ENCODE results near the gene MRPL49. TPM values are rescaled to one million over a fixed set of nuclear protein-coding genes. Genes with fewer than 3 reads are reported as not detected.
A peak's percentile ranks its signal among the peaks of the same experiment; 100 is the strongest.

The MRPL49 gene
- total and polyA plus RNA-seq, 2 of the 13 experiments (the other 11 are each of a cell fraction or from before 2014, with no cell fraction given): 39.2 to 53.3 TPM

GRCh38 chr11:65126624-65127274 is 4.6 kb downstream of the MRPL49 start (continued):
- TF ChIP-seq AGO2 (optimal IDR thresholded peaks at IDR 0.05; ENCODE audit: low read depth, low read length): peak; percentile 65
- TF ChIP-seq RNF2 (conservative IDR thresholded peaks at IDR 0.05; ENCODE audit: low read depth): no peak
- TF ChIP-seq POLR2A (IDR thresholded peaks at IDR 0.05; ENCODE audit: insufficient read depth in 1 of 2, low read depth in 2 of 2, low read length in 2 of 2): peak in 1 of 2 experiments; percentile 42; a peak in 2 of 4 replicates
- TF ChIP-seq XBP1 (CRISPR knock-in tag; IDR thresholded peaks at IDR 0.05): no peak
- TF ChIP-seq ZBTB46 (CRISPR knock-in tag; IDR thresholded peaks at IDR 0.05; ENCODE audit: borderline replicate concordance): no peak
- peak; percentile 16 for TF ChIP-seq POLR2AphosphoS5 (IDR thresholded peaks at IDR 0.05; ENCODE audit: low read depth, low read length)
- TF ChIP-seq KAT8 (CRISPR knock-in tag; IDR thresholded peaks at IDR 0.05): no peak
- TF ChIP-seq ZNF746 (CRISPR knock-in tag; IDR thresholded peaks at IDR 0.05): no peak
- no peak for TF ChIP-seq MEF2D (CRISPR knock-in tag; IDR thresholded peaks at IDR 0.05)
- TF ChIP-seq CHD2 (IDR thresholded peaks at IDR 0.05; ENCODE audit: low read depth, low read length): no peak
- no peak for TF ChIP-seq HDAC1 (CRISPR knock-in tag; IDR thresholded peaks at IDR 0.05)
- no peak for TF ChIP-seq GABPA (IDR thresholded peaks at IDR 0.05; ENCODE audit: low read depth, low read length)
- TF ChIP-seq GABPA (CRISPR knock-in tag; IDR thresholded peaks at IDR 0.05; ENCODE audit: low read depth): no peak
- no peak for TF ChIP-seq ZNF337 (CRISPR knock-in tag; IDR thresholded peaks at IDR 0.05; ENCODE audit: borderline replicate concordance, low read depth)
- no peak for TF ChIP-seq RNF219 (CRISPR knock-in tag; IDR thresholded peaks at IDR 0.05)

Data from HepG2 (cell line).